ENCODE measurements around the gene ANO4. TPM values are rescaled to one million over a fixed set of nuclear protein-coding genes. Genes with fewer than 3 reads are reported as not detected.

The ANO4 gene
- total RNA-seq, 2 donors from 2014 or later, result 0.19 to 0.32 TPM

DNA sequence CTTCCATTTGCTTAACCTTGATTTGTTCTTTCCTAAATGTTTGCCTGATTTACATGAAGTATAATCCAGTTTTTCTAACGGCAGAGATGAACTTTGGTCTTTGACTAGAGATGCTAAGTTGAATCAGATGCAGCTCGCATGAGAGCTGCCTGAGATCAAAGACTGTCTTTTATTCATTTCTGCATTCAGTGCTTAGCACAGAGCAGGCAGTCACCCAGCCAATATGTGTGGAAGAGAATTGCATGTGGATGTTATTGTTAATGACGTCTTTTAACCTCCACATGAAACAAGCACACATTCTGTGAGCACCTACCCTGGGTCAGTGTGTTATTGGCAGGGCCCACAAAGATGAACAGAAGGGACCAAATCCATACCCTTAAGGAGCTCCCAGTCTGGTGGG lies 316.3 kb downstream of the ANO4 start:
- H3K36me3 ChIP-seq, result no peaks in the 10 kb centered on the region
- no peaks in the 10 kb centered on the region for H3K9me3 ChIP-seq
- H3K4me1 ChIP-seq, result no peaks in the 10 kb centered on the region
- H3K27ac ChIP-seq, result no peak overlapping the region
- no peak for DNase-seq
- H3K9ac ChIP-seq (ENCODE audit: low read depth in 2 of 2, low read length in 2 of 2), result no peak overlapping the region
- H3K4me3 ChIP-seq, result no peak overlapping the region
- intact Hi-C loops (cut with DNase I), result no loop called here
- H3K27me3 ChIP-seq, result no peaks in the 10 kb centered on the region
- TF ChIP-seq, protein P1, sequence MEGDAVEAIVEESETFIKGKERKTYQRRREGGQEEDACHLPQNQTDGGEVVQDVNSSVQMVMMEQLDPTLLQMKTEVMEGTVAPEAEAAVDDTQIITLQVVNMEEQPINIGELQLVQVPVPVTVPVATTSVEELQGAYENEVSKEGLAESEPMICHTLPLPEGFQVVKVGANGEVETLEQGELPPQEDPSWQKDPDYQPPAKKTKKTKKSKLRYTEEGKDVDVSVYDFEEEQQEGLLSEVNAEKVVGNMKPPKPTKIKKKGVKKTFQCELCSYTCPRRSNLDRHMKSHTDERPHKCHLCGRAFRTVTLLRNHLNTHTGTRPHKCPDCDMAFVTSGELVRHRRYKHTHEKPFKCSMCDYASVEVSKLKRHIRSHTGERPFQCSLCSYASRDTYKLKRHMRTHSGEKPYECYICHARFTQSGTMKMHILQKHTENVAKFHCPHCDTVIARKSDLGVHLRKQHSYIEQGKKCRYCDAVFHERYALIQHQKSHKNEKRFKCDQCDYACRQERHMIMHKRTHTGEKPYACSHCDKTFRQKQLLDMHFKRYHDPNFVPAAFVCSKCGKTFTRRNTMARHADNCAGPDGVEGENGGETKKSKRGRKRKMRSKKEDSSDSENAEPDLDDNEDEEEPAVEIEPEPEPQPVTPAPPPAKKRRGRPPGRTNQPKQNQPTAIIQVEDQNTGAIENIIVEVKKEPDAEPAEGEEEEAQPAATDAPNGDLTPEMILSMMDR (IDR thresholded peaks at IDR 0.05), result no peak

- H3K4me1 ChIP-seq, result no peaks in the 10 kb centered on the region
- no peaks in the 10 kb centered on the region for H3K36me3 ChIP-seq
- H3K27me3 ChIP-seq, result no peaks in the 10 kb centered on the region
- intact Hi-C loops (cut with DNase I), result no loop called here
- H3K4me3 ChIP-seq, result no peak overlapping the region
- no peak overlapping the region for H3K27ac ChIP-seq
- no peak for DNase-seq
- TF ChIP-seq, protein P1 (IDR thresholded peaks at IDR 0.05), result no peak
- H3K9ac ChIP-seq (ENCODE audit: low read depth in 2 of 2, low read length in 2 of 2), result no peak overlapping the region
- no peaks in the 10 kb centered on the region for H3K9me3 ChIP-seq
Observed at GRCh38 chr12:101111441-101111840, 316.9 kb downstream of the ANO4 start.

- intact Hi-C loops (cut with DNase I), result no loop called here
- Histone ChIP-seq H3K27me3 (no peaks in the 10 kb centered on the region), H3K4me1 (no peaks in the 10 kb centered on the region), H3K27ac (no peak overlapping the region), H3K36me3 (no peaks in the 10 kb centered on the region), H3K9ac (ENCODE audit: low read depth in 2 of 2, low read length in 2 of 2) (no peak overlapping the region), H3K9me3 (no peaks in the 10 kb centered on the region), H3K4me3 (no peak overlapping the region)
- DNase-seq, result no peak
- TF ChIP-seq, protein P1 (IDR thresholded peaks at IDR 0.05), result no peak
Observed at GRCh38 chr12:101115326-101115725, 320.8 kb downstream of the ANO4 start.

GRCh38 chr12:101116911-101117310 lies 322.3 kb downstream of the ANO4 start:
- no peak for DNase-seq
- no peak overlapping the region for H3K4me3 ChIP-seq
- no peaks in the 10 kb centered on the region for H3K36me3 ChIP-seq
- H3K27me3 ChIP-seq, result no peaks in the 10 kb centered on the region
- no peak overlapping the region for H3K9ac ChIP-seq (ENCODE audit: low read depth in 2 of 2, low read length in 2 of 2)
- no peak overlapping the region for H3K27ac ChIP-seq
- TF ChIP-seq, protein P1 (IDR thresholded peaks at IDR 0.05), result no peak
- no peaks in the 10 kb centered on the region for H3K4me1 ChIP-seq
- intact Hi-C loops (cut with DNase I), result no loop called here
- H3K9me3 ChIP-seq, result no peaks in the 10 kb centered on the region

DNA sequence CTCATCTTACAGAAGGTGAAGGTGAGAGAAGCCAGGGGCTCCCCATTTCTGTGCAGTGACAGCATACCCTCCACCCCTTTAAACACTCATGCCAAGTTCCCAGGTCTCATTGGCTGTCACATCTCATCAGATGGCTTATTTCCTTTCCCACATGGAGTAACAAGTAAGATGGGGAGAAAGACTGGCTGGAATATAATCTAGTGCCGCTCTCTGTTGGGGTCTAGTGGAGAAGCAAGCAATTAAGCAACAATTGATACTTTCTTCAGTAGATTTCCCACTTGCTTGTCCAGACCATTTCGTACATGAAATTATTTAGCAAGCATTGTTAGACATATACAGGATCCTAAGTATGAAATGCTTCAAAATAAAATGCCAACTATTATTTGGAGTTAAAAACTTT lies 323.3 kb downstream of the ANO4 start:
- no peak for DNase-seq
- intact Hi-C loops (cut with DNase I), result no loop called here
- Histone ChIP-seq H3K27me3 (no peaks in the 10 kb centered on the region), H3K4me3 (no peak overlapping the region), H3K4me1 (no peaks in the 10 kb centered on the region), H3K36me3 (no peaks in the 10 kb centered on the region), H3K9me3 (no peaks in the 10 kb centered on the region), H3K27ac (no peak overlapping the region), H3K9ac (ENCODE audit: low read depth in 2 of 2, low read length in 2 of 2) (no peak overlapping the region)
- TF ChIP-seq, protein P1 (IDR thresholded peaks at IDR 0.05), result no peak

Data from colonic mucosa (tissue), 4 donors.